K562 (cell line): ENCODE measurements around the gene ACTRT3. TPM values are rescaled to one million over a fixed set of nuclear protein-coding genes. Genes with fewer than 3 reads are reported as not detected.

ENCODE experiments used
- ATAC-seq: fragments of 200-7000 bp; cut with Tn5 transposase; 3 replicates; pipeline ENCODE4 v1.9.1; 2020; ENCODE audit warnings: moderate library complexity
- BruUV-seq: library from RNA; stranded (reverse); fragments of 400-500 nt; replicated peaks from 2 replicates; lab custom pipeline; 2021; lab: Mats Ljungman, UMichigan
- CTCF ChIA-PET: fragments of 300-600 bp; formaldehyde crosslinking; extraction: SDS; loops from one replicate; lab custom pipeline; 2021; ENCODE audit warnings: low intra/inter-chr PET ratio; lab: Yijun Ruan, JAX
- POLR2A ChIA-PET: fragments of 300-600, 350-650 bp; sonication (Branson Sonifier 250); formaldehyde crosslinking; extraction: SDS; loops from one replicate; lab custom pipeline; 2021; ENCODE audit warnings: antibody characterized with exemption, inconsistent platforms; lab: Yijun Ruan, JAX
- DNase-seq, 4 experiments: peaks; one replicate each; pipeline versions ENCODE4 v3.0.0 to v3.0.0-alpha.2; 2011 to 2018; ENCODE audit warnings: low spot score in 3 of 4, mixed read lengths in 3 of 4; ENCODE audit errors: extremely low read depth in 1 of 4
- FAIRE-seq: peaks from 2 replicates; lab custom pipeline; 2011; peaks lifted over from hg19 to GRCh38; lab: Jason Lieb, UNC
- H2AFZ ChIP-seq: 2 replicates; pipeline ENCODE4 v1.6.0; 2011; ENCODE audit warnings: low read depth, low read length, control low read depth, inconsistent platforms
- H3K27ac ChIP-seq: fragments of 200-600 bp; 3 replicates; pipeline ENCODE4 v1.8.0; 2011; ENCODE audit warnings: low read depth, mild to moderate bottlenecking, control low read depth, inconsistent platforms, low read length, moderate library complexity, mixed read lengths; ENCODE audit errors: extremely low read depth
- H3K27me3 ChIP-seq, 2 experiments: fragments of 300-600 bp in 1 of 2; 2 replicates in 1 of 2; 3 replicates in 1 of 2; pipeline versions ENCODE4 v1.6.0 to v1.8.0; 2011; ENCODE audit warnings: inconsistent platforms in 2 of 2, low read length in 2 of 2, mild to moderate bottlenecking in 1 of 2, mixed read lengths in 1 of 2, moderate library complexity in 1 of 2; ENCODE audit not compliant: control insufficient read depth in 2 of 2, insufficient read depth in 2 of 2
- H3K36me3 ChIP-seq: fragments of 300-600 bp; 3 replicates; pipeline ENCODE4 v1.8.0; 2011; ENCODE audit warnings: mild to moderate bottlenecking, low read length, inconsistent platforms; ENCODE audit not compliant: control insufficient read depth, insufficient read depth
- H3K4me1 ChIP-seq, 2 experiments: fragments of 200-600 bp in 1 of 2; replicated peaks in 1 of 2; 2 replicates in 1 of 2; 3 replicates in 1 of 2; pipeline versions ENCODE4 v1.5.1 to v1.8.0; 2011; ENCODE audit warnings: inconsistent platforms in 2 of 2, low read length in 2 of 2, mild to moderate bottlenecking in 1 of 2, mixed read lengths in 1 of 2, moderate library complexity in 1 of 2; ENCODE audit not compliant: control insufficient read depth in 2 of 2, insufficient read depth in 2 of 2
- H3K4me2 ChIP-seq: 2 replicates; pipeline ENCODE4 v1.6.1; 2011; ENCODE audit warnings: low read length, control low read depth, inconsistent platforms, mixed read lengths; ENCODE audit not compliant: insufficient read depth
- H3K4me3 ChIP-seq: fragments of 200-600 bp; sonication (generic), shearing (Covaris generic); 2 replicates; pipeline ENCODE4 v1.5.1; 2016; ENCODE audit warnings: control low read depth, inconsistent platforms
- H3K79me2 ChIP-seq: fragments of 200-600 bp; 3 replicates; pipeline ENCODE4 v1.8.0; 2011; ENCODE audit warnings: low read length, inconsistent platforms; ENCODE audit not compliant: control insufficient read depth, insufficient read depth
- H3K9ac ChIP-seq, 2 experiments: 2 replicates each; pipeline versions ENCODE4 v1.6.0 to v1.6.1; 2011; ENCODE audit warnings: low read depth in 2 of 2, low read length in 2 of 2, control low read depth in 1 of 2, inconsistent platforms in 1 of 2, mild to moderate bottlenecking in 1 of 2, mixed read lengths in 1 of 2; ENCODE audit not compliant: insufficient read depth in 1 of 2
- H3K9me1 ChIP-seq: one replicate; pipeline ENCODE4 v1.6.0; 2011; ENCODE audit warnings: inconsistent platforms, mild to moderate bottlenecking, low read length, moderate library complexity; ENCODE audit not compliant: control insufficient read depth, insufficient read depth
- H3K9me3 ChIP-seq: replicated peaks from 2 replicates; pipeline ENCODE4 v1.5.1; 2011; ENCODE audit warnings: low read depth, low read length, inconsistent platforms; ENCODE audit not compliant: control insufficient read depth, insufficient read depth
- H4K20me1 ChIP-seq: replicated peaks from 2 replicates; pipeline ENCODE4 v1.6.1; 2011; ENCODE audit warnings: low read length, inconsistent platforms, mixed read lengths; ENCODE audit not compliant: control insufficient read depth, insufficient read depth
- AFF4 ChIP-seq: sonication (generic); formaldehyde crosslinking; IDR thresholded peaks from 2 replicates; pipeline ENCODE4 v1.8.0; 2023; ENCODE audit warnings: mild to moderate bottlenecking, missing genetic modification reagents
- HDAC6 ChIP-seq: IDR thresholded peaks from 2 replicates; pipeline ENCODE4 v1.6.1; 2012; ENCODE audit warnings: low read depth, mild to moderate bottlenecking, control low read depth, inconsistent platforms, low read length, moderate library complexity
- NONO ChIP-seq, 2 experiments: fragments of 200-400 bp in 1 of 2; fragments of 450-650 bp in 1 of 2; formaldehyde crosslinking in 1 of 2; IDR thresholded peaks; 2 replicates each; pipeline ENCODE4 v1.6.1; 2017; ENCODE audit warnings: low read depth in 2 of 2, mild to moderate bottlenecking in 2 of 2, moderate library complexity in 2 of 2, low read length in 1 of 2
- RAD51 ChIP-seq: fragments of 450-650 bp; IDR thresholded peaks from 2 replicates; pipeline ENCODE4 v1.7.1; 2016; ENCODE audit warnings: low read depth, mild to moderate bottlenecking, borderline replicate concordance
- ZC3H4 ChIP-seq: sonication (generic); formaldehyde crosslinking; IDR thresholded peaks from 2 replicates; pipeline ENCODE4 v1.9.0; 2021; ENCODE audit warnings: missing genetic modification reagents, borderline replicate concordance
- ZFX ChIP-seq: sonication (generic); formaldehyde crosslinking; IDR thresholded peaks from 2 replicates; pipeline ENCODE4 v1.8.0; 2022; ENCODE audit warnings: mild to moderate bottlenecking, missing genetic modification reagents, moderate library complexity
- ZNF311 ChIP-seq: fragments of 250-450 bp; sonication (Bioruptor Pico); IDR thresholded peaks from 2 replicates; pipeline ENCODE4 v1.4.0; 2020; ENCODE audit warnings: mild to moderate bottlenecking, moderate library complexity
- ZNF75A ChIP-seq: fragments of 450-650 bp; formaldehyde crosslinking; IDR thresholded peaks from 2 replicates; pipeline ENCODE4 v1.4.0; 2020; ENCODE audit warnings: mild to moderate bottlenecking
- WGBS: fragments of 100-300 bp; shearing (Covaris generic); methylation state at CpG from one replicate; pipeline ENCODE4 v1.1.6; 2016; ENCODE audit warnings: low coverage, mixed read lengths; ENCODE audit not compliant: insufficient coverage; ENCODE audit errors: missing lambda C conversion rate; 5-methylcytosine and 5-hydroxymethylcytosine counted together
- in situ Hi-C: fragments of 300-500 bp; cut with MboI; formaldehyde crosslinking; loops from 4 replicates; pipeline ENCODE4 v1.15.0; 2018; ENCODE audit warnings: inconsistent platforms, mixed read lengths
- intact Hi-C: fragments of 100-400 bp; cut with micrococcal nuclease; formaldehyde crosslinking; loops from 2 replicates; pipeline ENCODE4 v1.14.2; 2022
- polyA plus RNA-seq, 8 experiments: library from polyadenylated mRNA; depleted of rRNA in 4 of 8; stranded (reverse) in 5 of 8; unstranded in 3 of 8; fragments of >200 nt; fragmentation: Nextera tagmentation in 2 of 8; fragmentation: Illumina TruSeq in 1 of 8; extraction: Ambion mirVana in 2 of 8; extraction: Trizol in 1 of 8; gene quantifications; 2 replicates each; pipeline versions ENCODE4 v1.2.1 to v1.2.3, GENCODE V29; 2011 to 2014; ENCODE audit warnings: inconsistent platforms in 1 of 8, missing spikeins in 1 of 8
- total RNA-seq, 7 experiments: library from RNA; depleted of rRNA in 6 of 7; stranded (reverse); fragments of >200 nt in 6 of 7; fragmentation: Illumina TruSeq in 2 of 7; extraction: Trizol in 2 of 7; gene quantifications; 2 replicates each; pipeline versions ENCODE4 v1.2.1 to v1.2.3, GENCODE V29; 2011 to 2021; ENCODE audit warnings: low replicate concordance in 1 of 7
- TF ChIP-seq, protein P1 (sequence below): fragments of 450-650 bp; IDR thresholded peaks from 2 replicates; pipeline ENCODE4 v1.7.0; 2016; ENCODE audit warnings: borderline replicate concordance
- TF ChIP-seq, protein P2 (sequence below): fragments of 450-650 bp; formaldehyde crosslinking; IDR thresholded peaks from 2 replicates; pipeline ENCODE4 v1.4.0; 2022; ENCODE audit warnings: missing genetic modification characterization
- TF ChIP-seq, protein P3 (sequence below), 2 experiments: IDR thresholded peaks; 2 replicates each; pipeline ENCODE4 v1.6.1; 2011; ENCODE audit warnings: borderline replicate concordance in 1 of 2, control low read depth in 1 of 2, low read depth in 1 of 2, low read length in 1 of 2, mild to moderate bottlenecking in 1 of 2, mixed read lengths in 1 of 2, moderate library complexity in 1 of 2; ENCODE audit not compliant: insufficient read depth in 1 of 2, insufficient read length in 1 of 2, poor library complexity in 1 of 2, severe bottlenecking in 1 of 2; ENCODE audit errors: extremely low read depth in 1 of 2

The ACTRT3 gene
- total and polyA plus RNA-seq, 9 of the 15 experiments (the other 6 are each of a cell fraction or from before 2014, with no cell fraction given), result 0.06 to 0.11 (median 0.07) TPM; not detected in 5

- H3K27ac ChIP-seq, result peak overlapping the region; percentile 95
- H3K27me3 ChIP-seq, result no peaks in the 10 kb centered on the region
- peaks cover 2% of the 10 kb centered on the region; the same call in 1 of the 3 replicates for H3K79me2 ChIP-seq
- H3K9me1 ChIP-seq, result no peaks in the 10 kb centered on the region
- CTCF ChIA-PET, result no interaction called here
- H3K4me1 ChIP-seq, result peaks cover 6 to 23% of the 10 kb centered on the region in 2 experiments
- DNase-seq, result peak in 3 of 4 experiments; percentile 23 to 59 (median 29)
- peak; percentile 67 for ATAC-seq
- 24% methylated on average over 41 of the region's 46 CpGs for WGBS
- H3K36me3 ChIP-seq, result no peaks in the 10 kb centered on the region; the same call in 2 of the 3 replicates
- peak overlapping the region; percentile 71 for H3K4me3 ChIP-seq
- peak overlapping the region; percentile 91 to 98 for H3K9ac ChIP-seq
- peak overlapping the region; percentile 79 for H2AFZ ChIP-seq
- POLR2A ChIA-PET, result interaction anchor here (0.5 to 3.2 kb wide), 9 partner anchors 9 to 80 kb away, joined by 3 to 16 read pairs (median 3); partner anchors contain the start of gene MYNN
- intact Hi-C loops (loop anchor here (5.0 kb wide), 3 partner anchors 203 to 648 kb away; partner anchors contain the start of genes GPR160 and SEC62), in situ Hi-C loops (no loop called here)
- H3K4me2 ChIP-seq, result peak overlapping the region; percentile 85
- no peaks in the 10 kb centered on the region for H4K20me1 ChIP-seq
- BruUV-seq, result TSS peak; percentile 98
- peaks cover 13% of the 10 kb centered on the region for H3K9me3 ChIP-seq
- no peak for FAIRE-seq
- TF ChIP-seq, protein P1, sequence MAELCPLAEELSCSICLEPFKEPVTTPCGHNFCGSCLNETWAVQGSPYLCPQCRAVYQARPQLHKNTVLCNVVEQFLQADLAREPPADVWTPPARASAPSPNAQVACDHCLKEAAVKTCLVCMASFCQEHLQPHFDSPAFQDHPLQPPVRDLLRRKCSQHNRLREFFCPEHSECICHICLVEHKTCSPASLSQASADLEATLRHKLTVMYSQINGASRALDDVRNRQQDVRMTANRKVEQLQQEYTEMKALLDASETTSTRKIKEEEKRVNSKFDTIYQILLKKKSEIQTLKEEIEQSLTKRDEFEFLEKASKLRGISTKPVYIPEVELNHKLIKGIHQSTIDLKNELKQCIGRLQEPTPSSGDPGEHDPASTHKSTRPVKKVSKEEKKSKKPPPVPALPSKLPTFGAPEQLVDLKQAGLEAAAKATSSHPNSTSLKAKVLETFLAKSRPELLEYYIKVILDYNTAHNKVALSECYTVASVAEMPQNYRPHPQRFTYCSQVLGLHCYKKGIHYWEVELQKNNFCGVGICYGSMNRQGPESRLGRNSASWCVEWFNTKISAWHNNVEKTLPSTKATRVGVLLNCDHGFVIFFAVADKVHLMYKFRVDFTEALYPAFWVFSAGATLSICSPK, result no peak
- TF ChIP-seq NONO (IDR thresholded peaks at IDR 0.05; ENCODE audit: low read depth in 2 of 2, low read length in 1 of 2) (0 out of 4 replicates have a peak, but pooled peaks of 1 of the 2 experiments have one; percentile 12), HDAC6 (0 out of 2 replicates have a peak, but pooled peaks have one; percentile 11), ZNF311 (no peak), RAD51 (no peak), ZFX (CRISPR knock-in tag) (peak; percentile 95), ZNF75A (CRISPR knock-in tag) (no peak), ZC3H4 (peak; percentile 93), AFF4 (CRISPR knock-in tag) (peak; percentile 96)
- TF ChIP-seq, protein P2, sequence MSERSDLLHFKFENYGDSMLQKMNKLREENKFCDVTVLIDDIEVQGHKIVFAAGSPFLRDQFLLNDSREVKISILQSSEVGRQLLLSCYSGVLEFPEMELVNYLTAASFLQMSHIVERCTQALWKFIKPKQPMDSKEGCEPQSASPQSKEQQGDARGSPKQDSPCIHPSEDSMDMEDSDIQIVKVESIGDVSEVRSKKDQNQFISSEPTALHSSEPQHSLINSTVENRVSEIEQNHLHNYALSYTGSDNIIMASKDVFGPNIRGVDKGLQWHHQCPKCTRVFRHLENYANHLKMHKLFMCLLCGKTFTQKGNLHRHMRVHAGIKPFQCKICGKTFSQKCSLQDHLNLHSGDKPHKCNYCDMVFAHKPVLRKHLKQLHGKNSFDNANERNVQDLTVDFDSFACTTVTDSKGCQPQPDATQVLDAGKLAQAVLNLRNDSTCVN (CRISPR knock-in tag), result no peak
- TF ChIP-seq, protein P3, sequence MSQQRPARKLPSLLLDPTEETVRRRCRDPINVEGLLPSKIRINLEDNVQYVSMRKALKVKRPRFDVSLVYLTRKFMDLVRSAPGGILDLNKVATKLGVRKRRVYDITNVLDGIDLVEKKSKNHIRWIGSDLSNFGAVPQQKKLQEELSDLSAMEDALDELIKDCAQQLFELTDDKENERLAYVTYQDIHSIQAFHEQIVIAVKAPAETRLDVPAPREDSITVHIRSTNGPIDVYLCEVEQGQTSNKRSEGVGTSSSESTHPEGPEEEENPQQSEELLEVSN (IDR thresholded peaks at IDR 0.05; ENCODE audit: borderline replicate concordance in 1 of 2, extremely low read depth in 1 of 2, insufficient read depth in 1 of 2, insufficient read length in 1 of 2, low read depth in 1 of 2, low read length in 1 of 2, poor library complexity in 1 of 2, severe bottlenecking in 1 of 2), result peak in 1 of 2 experiments; percentile 18
Measured at GRCh38 chr3:169764312-169764881, 5.0 kb downstream of the ACTRT3 start.
